T-helper 2 cell treated with Interferon-gamma antibody and Interleukin-4, amounts not matched to agents 100 ng/mL and 5 ng/mL, for 36 hours (primary cell): ENCODE results near the gene CA5A. TPM values are rescaled to one million over a fixed set of nuclear protein-coding genes. Genes with fewer than 3 reads are reported as not detected.

ENCODE experiments used
- intact Hi-C: fragments of 100-400 bp; cut with micrococcal nuclease; formaldehyde crosslinking; loops from one replicate; pipeline ENCODE4 v1.15.1; 2023
- total RNA-seq: library from RNA; stranded (reverse); gene quantifications from 2 replicates; pipeline ENCODE4 v1.2.3, GENCODE V29; 2022

The CA5A gene
- total RNA-seq, 1 donor from 2014 or later = not detected

DNA sequence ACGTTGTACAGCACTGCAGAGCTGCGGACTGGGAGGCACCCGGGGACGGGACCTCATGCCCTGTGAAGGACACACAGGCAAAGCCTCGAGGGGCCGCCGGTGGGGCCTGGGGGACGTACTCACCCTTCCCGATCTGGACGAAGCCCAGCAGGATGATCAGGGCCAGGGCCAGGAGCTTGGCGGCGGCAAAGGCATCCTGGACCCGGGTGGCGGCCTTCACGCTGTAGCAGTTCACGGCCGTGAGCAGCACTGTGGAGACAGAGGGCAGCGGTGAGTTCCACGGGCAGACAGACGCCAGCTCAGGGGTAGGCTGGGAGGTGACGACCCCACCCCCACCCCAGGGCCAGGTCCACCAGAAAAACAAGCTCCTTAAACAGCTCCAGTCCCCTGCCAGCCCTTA, 84.7 kb downstream of the CA5A start:
- intact Hi-C loops = no loop called here

GRCh38 chr16:87851141-87851587, 85.2 kb downstream of the CA5A start:
- intact Hi-C loops = no loop called here

DNA sequence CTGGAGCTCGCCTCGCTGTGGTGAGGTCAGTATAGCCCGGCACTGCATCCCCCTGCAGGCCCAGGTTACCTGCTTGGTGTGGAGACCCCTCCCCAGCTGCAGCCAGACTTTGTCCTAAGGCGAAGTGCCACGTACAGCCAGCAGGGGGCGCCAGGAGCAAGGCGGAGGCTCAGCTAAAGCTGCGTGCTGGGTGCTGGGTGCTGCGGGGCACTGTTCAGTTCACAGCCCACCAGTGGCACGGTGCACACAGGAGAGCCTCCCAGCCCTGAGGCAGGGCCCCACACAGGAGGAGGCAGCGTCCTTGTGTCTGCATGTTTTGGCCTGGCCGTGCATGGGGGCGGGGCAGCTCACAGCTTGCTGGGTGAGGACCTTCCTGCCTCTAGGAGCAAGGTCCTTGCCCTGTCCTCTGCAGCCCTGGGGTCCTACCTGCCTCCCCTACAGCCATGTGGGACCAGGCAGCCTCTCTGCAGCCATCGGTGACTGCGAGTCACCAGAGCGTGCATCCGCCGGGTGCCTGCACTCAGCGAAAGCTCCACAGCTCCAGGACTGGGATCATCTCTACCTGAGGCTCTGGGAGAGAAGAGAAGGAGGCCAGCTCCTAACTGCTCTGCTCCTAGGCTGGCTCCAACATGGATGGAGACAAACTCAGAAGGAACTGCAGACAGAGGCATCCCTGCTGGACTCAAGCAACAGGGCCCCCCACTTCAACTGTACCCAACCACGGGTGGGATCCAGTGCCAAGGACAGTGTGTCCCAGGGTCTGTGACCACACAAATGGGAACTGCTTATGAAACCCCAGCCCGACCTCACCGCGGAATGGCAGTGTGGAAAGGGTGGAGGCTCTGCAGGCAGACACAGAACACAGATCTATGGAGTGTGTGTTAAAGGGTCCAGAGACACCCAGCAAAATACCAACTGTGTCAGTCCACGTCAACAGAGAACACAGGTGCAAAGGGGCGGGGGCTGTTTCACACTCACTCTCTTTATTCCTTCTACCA, 86.0 kb downstream of the CA5A start:
- intact Hi-C loops = loop anchor here (1.0 kb wide), 2 partner anchors 21 to 59 kb away; no protein-coding TSS in a partner anchor

GRCh38 chr16:87849419-87850008, 86.8 kb downstream of the CA5A start:
- intact Hi-C loops = loop anchor here (1.0 kb wide), 2 partner anchors 22 to 60 kb away; no protein-coding TSS in a partner anchor

- intact Hi-C loops = no loop called here
Observed at GRCh38 chr16:87848676-87849345, 87.5 kb downstream of the CA5A start.

GRCh38 chr16:87847785-87848675, 88.3 kb downstream of the CA5A start:
- intact Hi-C loops = no loop called here

GRCh38 chr16:87847467-87847784, 88.9 kb downstream of the CA5A start:
- intact Hi-C loops = no loop called here

DNA sequence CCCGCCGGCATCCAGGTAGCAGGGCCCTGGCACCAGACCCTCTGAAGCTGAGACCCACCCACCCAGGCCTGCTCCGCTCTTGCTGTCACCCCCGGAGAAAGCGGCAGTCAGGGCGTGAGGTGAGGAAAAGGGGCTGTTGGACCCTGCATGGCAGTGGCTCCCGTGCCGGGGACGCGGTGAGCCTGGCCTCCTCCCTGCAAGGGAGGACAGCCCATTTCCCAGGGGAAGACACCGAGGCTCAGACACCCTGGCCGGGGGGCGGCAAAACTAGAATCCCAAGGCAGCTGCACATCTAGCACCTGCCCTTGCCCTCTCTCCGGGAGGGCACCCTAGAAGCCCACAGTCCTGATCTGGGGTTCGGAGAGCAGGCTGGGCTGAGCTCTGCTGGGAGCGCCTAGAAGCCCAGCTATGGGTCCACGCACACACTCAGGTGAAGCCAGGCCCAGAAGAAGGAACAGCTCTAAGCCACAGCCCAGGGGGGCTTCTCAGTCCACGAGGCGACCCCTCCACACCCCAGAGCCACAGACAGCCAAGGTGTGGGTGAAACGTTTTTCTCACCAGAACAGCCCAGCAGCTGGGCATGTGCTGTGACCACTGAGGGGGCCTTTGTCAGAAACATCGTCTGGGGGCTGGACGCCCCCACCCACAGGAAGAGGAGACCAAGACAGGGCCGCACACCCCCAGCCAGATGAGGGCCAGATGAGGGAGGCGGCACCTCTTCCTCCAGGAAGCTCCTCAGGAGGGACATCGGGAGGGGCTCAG, 89.4 kb downstream of the CA5A start:
- intact Hi-C loops = no loop called here

DNA sequence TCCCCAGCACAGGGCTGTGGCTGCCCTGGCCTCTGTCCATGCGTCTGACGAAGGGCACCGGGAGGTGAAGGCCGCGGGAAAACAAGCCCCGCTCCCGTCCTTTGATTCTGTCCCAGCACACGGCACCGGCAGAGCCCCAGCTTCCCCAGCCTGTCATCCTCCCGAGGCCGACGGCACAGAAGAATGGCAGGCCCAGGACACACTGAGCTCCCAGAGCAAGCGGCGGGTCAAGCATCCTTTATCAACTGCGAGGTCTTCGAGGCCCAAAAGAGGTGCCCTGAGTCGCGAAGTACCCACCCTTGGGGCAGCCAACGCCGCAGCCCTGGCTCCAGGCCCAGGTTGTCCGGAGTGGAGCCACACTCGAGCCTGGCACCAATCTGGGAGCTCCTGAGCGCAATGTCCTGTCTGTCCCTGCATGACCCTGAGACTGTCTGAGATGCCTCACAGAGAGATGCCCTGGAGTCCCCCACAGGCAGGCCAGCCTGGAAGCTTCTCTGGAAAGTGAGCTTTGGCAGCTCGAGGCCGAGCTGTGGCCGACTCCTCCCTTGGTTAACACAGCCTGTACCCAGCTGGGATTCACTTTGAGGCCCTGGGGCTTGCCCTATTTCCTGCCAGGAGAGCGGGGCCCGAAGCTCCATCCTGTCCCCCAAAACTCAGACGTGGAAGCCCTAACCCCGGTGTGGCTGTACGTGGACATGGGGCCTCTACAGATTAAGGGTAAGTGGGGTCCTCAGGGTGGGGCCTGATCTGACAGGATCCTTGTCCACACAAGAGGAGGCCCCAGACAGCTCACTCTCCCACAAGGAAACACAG, 90.3 kb downstream of the CA5A start:
- intact Hi-C loops = no loop called here

DNA sequence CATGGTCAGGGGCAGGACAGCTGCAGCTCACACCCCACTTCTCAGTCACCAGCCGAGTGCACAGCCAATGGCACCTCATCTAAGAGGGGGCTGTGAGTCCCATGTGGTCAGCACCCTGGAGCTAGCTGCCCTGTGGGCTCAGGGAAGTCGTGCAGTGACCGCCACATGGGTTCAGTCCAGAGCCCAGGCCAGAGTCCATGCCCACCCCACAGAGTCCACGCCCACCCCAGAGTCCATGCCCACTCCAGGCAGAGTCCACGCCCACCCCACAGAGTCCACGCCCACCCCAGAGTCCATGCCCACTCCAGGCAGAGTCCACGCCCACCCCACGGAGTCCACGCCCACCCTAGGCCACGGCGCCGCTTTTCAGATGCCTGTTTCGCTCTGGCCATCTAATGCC, 91.1 kb downstream of the CA5A start:
- intact Hi-C loops = no loop called here

DNA sequence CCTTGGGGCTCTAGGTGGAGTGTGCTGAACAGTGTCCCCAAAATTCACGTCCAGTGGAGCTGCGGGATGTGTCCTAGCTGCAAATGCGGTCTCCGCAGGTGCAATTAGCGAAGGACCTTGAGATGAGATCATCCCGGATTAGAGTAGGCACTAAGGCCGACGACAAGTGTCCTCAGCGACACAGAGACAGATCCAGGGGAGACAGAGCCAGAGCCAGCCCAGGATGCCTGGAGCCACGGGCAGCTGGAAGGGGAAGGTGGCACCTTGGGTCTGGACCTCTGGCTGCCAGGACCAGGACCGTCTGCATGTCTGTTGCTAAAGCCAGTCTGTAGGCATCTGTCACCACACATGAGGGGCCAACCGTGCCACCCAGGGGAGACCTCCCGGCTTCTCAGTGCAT, 91.5 kb downstream of the CA5A start:
- intact Hi-C loops = no loop called here

- intact Hi-C loops = no loop called here
Observed at GRCh38 chr16:87844120-87844733, 92.1 kb downstream of the CA5A start.

DNA sequence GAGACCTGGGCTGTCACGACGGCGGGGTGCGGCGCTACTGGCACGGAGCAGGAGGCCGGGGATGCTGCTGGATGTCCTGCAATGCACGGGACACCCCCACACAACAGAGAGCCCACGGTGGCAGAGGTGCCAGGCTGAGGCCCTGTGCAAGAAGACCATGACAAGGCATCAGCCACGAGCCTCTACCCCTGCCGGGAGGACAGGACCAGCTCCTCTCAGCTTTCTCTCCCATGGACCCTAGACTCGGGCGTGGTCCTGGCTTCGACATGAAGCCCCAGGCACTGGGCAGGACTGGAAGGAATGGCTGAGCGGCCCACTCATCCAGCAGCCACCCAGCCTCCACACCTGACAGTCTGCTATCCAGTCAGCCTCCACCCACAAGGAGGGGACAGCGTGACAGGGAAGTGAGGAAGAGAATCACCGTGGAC, 92.6 kb downstream of the CA5A start:
- intact Hi-C loops = no loop called here

- intact Hi-C loops = no loop called here
Observed at GRCh38 chr16:87842209-87842869, 94.0 kb downstream of the CA5A start.

DNA sequence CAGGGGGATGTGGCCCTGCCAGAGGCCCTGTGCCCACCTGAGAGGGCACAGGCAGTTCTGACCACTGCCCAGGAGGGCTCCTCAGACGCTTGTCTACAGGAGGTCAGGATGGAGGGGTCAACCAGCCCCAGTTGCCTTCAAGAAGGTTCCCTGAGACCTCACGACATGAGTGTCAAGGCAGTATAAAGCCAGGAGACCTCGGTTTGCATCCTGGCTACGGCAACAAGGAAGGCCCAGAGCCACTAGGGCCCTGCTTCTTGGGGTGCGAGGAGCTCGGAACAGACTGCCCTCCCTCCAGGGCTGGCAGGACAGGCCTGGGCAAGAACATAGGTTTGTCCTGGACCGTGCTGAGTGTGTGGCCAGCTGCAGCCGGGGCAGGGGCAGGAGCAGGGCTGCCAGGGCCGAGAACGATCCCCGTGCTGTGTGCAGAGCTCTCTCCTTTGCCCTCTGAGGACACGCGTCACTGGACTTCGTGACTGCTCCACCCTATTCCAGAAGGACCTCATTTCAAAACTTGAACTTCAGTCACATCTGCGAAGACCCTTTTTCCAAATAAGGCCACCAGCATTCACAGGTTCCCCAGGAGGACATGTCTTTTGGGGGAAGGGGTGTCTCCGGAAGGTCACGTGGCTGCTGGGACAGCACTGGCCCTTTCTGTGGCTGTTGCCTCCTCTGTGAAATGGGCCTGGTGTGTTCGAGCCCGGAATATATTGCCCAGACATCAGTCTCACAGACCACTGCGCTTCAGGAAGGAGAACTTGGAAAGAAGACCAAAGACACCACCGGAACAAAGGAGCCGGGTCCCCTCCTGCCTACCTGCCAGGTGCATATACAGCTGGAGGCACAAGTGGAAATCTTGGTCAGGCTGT, 94.8 kb downstream of the CA5A start:
- intact Hi-C loops = no loop called here

DNA sequence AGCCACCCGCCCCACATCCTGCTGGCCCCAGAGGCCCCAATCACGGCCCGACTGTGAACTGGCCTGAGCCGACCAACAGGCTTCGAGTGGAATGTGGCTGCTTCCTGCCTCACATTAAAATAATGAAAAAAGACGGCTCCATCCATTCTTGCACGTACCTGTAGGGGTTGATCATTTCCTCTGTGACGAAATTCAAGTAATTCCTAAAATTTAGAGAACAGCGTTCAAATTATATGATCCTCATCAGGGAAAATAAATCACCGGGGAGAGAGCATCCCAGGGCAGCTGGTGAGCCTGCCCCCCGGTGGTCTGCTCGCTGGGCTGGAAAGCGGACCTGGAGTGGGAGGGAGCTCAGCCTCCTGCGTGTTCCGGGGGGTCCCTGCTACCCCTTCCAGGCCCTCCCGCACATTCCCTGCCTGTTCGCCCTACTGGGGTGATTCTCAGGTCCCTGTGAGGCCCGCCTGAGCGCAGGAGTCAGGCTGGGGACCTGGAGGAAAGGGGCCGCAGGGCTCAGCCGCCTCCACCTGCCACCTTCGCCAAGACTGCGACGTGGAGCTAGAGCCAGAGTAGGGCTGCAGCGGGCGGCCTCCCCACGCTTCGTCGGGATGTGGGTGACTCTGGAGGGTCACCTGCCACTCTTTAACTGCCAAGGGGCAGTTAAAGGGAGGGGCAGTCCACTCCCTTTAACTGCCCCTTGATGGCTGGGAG, 95.9 kb downstream of the CA5A start:
- intact Hi-C loops = no loop called here
